GM12875 (cell line): ENCODE data around the gene INSYN2B.

Experiments
- H3K4me3 ChIP-seq: one replicate; pipeline ENCODE4 v1.5.1; 2011; ENCODE audit warnings: low read depth, low read length, control low read depth
- CTCF ChIP-seq: IDR thresholded peaks from 2 replicates; pipeline ENCODE4 v1.5.1; 2011; ENCODE audit warnings: low read depth, mild to moderate bottlenecking, control low read depth, inconsistent platforms, low read length, moderate library complexity, borderline replicate concordance; ENCODE audit not compliant: insufficient read depth

Gene INSYN2B

GRCh38 chr5:169910393-169910792 lies 69.9 kb downstream of the INSYN2B start:
- no peak overlapping the region for H3K4me3 ChIP-seq
- no peak for TF ChIP-seq CTCF

DNA sequence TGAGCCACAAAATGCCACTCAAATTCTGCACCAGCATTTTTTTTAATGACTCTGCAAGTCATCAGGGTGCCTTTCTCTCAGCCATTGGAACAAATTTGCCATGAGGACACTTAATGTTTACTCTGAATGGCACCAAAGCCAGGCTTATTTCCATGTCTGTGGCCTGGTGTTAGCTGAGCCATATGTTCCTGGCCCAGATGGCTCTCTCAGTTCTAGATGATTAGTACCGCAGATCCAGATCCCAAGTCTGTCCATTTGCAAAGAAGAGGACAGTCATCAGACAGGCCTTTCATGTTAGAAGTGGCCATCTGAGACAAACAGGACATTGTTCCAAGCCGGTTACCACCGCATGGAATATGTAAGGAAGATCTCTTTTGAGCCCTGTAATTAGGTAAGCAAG lies 70.3 kb downstream of the INSYN2B start:
- TF ChIP-seq CTCF: no peak
- H3K4me3 ChIP-seq: no peak overlapping the region

DNA sequence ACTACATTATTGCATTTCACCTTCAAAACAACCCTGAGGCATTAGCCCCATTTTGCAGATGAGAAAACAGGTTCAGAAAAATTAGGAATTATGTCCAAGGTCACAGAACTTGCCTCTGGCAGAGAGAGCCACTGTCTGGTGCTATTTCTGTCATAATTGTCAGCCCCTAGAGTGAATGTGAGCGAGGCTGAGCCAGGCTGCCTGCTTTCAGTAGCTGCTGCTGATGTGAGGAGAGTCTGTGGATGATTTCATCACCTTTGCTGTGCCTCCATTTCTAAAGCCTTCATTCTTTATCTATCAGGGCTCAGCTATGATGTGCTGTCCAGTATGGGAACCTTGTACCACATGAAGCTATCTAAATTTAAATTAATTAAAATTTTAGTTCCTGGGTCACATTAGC lies 71.4 kb downstream of the INSYN2B start:
- H3K4me3 ChIP-seq: no peak overlapping the region
- no peak for TF ChIP-seq CTCF

DNA sequence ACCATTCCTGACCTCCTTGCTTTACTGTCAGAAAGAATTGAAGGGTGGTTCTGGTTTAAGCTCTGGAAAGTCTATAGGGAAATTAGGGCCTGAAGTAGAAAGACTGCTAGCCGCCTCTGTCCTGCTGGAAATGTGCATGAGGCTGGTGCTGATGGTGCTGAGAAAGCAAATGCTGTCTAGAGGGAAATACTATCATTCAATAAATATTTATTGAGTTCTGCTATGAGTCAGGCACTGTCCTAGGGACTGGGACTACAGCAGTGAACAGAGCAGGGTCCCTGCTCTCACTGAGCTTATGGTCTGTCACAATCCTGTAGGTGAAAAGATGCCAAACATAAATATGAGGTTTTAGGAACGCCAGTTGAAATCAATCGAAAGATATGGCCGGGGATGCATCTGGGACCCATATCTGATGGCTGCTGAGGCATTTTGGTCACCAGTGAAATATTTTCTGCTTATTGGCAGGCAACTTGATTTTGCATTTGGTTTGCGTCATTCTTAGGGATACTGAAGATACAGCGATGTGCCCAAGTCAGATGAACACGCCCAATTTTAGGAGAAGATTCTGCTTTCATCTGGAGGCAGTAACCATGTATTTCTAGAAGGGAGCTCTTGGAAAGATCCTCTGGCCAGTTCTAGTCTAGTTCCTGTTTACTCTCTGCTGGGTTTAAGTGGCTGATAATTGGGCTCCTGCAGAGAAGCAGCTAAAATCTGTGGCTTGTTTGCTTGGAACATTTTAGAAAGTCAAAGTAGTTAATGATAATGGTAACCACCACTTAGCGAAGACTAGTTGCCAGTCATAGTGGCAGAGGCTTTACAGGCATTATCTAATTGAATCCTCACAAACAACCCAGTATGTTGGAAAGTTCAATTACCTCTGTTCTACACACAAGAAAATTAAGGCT lies 73.3 kb downstream of the INSYN2B start:
- no peak overlapping the region for H3K4me3 ChIP-seq
- no peak for TF ChIP-seq CTCF

GRCh38 chr5:169905017-169905416 lies 75.3 kb downstream of the INSYN2B start:
- no peak overlapping the region for H3K4me3 ChIP-seq
- TF ChIP-seq CTCF: no peak

DNA sequence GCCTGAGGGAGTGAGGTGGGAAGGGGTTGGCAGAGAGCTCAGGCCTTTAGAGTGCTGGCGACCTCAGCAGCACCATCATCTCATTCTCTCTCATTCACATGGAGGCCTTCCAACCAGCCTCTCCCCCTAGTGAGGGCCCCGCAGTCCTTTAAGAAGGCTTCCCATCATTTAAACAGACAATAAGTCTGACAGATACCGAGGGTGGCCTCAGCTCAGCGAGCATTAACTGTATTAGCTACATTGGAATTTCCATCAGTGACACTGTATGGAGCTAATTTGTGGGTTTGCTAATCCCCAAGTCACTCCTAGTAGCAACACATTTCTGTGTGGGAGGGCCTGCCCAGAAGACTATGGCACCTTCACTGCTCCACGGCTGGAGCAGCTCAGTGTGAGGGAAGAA lies 75.8 kb downstream of the INSYN2B start:
- no peak for TF ChIP-seq CTCF
- H3K4me3 ChIP-seq: no peak overlapping the region

GRCh38 chr5:169904059-169904458 lies 76.2 kb downstream of the INSYN2B start:
- TF ChIP-seq CTCF: no peak
- H3K4me3 ChIP-seq: no peak overlapping the region
